IgD-negative memory B cell (primary cell): Measurements from ENCODE around the gene PARD3. TPM values are rescaled to one million over a fixed set of nuclear protein-coding genes. Genes with fewer than 3 reads are reported as not detected.

Experiments used
- H3K27ac Mint-ChIP-seq, 3 donors: one replicate each; pipeline ENCODE4 v1.8.0; 2020 to 2022; ENCODE audit warnings: mild to moderate bottlenecking in 3 of 3, mixed read lengths in 3 of 3, moderate library complexity in 1 of 3
- H3K27me3 Mint-ChIP-seq: one replicate; pipeline ENCODE4 v1.8.0; 2021; ENCODE audit warnings: mixed read lengths
- H3K36me3 Mint-ChIP-seq: one replicate; pipeline ENCODE4 v1.8.0; 2020; ENCODE audit warnings: mild to moderate bottlenecking, mixed read lengths
- H3K4me1 Mint-ChIP-seq, 3 donors: one replicate each; pipeline ENCODE4 v1.8.0; 2020 to 2022; ENCODE audit warnings: mixed read lengths in 3 of 3, mild to moderate bottlenecking in 1 of 3
- H3K4me3 Mint-ChIP-seq, 4 donors: one replicate each; pipeline ENCODE4 v1.8.0; 2020 to 2022; ENCODE audit warnings: mild to moderate bottlenecking in 4 of 4, mixed read lengths in 4 of 4, moderate library complexity in 3 of 4
- H3K9me3 Mint-ChIP-seq, 3 donors: one replicate each; pipeline ENCODE4 v1.8.0; 2020 to 2021; ENCODE audit warnings: mixed read lengths in 3 of 3, mild to moderate bottlenecking in 1 of 3
- polyA plus RNA-seq: library from polyadenylated mRNA; unstranded; fragments of 300-500 nt; fragmentation: Illumina TruSeq; gene quantifications from one replicate; pipeline ENCODE4 v1.2.3, GENCODE V29; 2021

The PARD3 gene
- polyA plus RNA-seq, 1 donor from 2014 or later: not detected

DNA sequence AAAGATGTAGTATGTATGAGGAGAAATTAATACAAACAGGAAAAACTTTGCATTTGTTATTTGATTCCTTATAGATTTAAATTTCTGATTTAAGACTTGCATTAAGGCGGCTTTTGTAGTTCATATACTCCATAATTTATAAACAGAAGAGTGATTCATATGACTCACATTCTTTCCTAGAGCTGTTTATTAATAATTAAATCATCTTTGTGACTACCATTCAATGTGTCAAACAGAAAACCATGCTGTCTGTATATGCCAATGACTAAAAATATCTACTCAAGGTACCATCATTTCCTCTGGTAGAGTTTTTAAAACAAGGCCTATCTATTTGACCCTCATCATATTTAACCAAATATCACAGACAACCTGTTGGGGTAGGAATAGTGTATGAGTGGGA lies 501.7 kb downstream of the PARD3 start:
- H3K9me3 Mint-ChIP-seq: peaks cover 0 to 3% (median 2%) of the 10 kb centered on the region in 3 donors
- H3K27ac Mint-ChIP-seq: no peak overlapping the region
- H3K4me1 Mint-ChIP-seq: no peaks in the 10 kb centered on the region
- no peak overlapping the region for H3K4me3 Mint-ChIP-seq
- no peaks in the 10 kb centered on the region for H3K36me3 Mint-ChIP-seq
- no peaks in the 10 kb centered on the region for H3K27me3 Mint-ChIP-seq

DNA sequence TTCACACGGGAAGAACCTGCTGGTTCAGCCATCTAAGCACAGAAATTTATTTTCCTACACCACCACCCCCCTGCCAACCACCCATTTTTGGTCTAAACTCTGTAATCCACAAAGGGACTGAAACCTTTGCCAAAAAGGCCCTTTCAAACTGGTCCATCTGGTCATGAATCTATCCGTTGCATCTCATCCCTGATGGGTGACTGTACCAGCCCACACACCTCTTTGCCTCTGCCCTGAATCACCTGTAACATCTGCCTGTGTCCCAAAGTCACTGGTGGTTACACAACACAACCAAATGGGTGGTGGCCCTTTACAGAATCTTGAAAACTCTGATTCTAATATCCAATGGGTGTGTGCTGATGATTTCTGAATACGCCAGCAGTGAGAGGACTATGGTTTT lies 503.4 kb downstream of the PARD3 start:
- Mint-ChIP-seq H3K4me1 (no peaks in the 10 kb centered on the region), H3K27ac (no peak overlapping the region), H3K27me3 (no peaks in the 10 kb centered on the region), H3K36me3 (no peaks in the 10 kb centered on the region), H3K9me3 (peaks cover 0 to 4% (median 3%) of the 10 kb centered on the region in 3 donors), H3K4me3 (no peak overlapping the region)

DNA sequence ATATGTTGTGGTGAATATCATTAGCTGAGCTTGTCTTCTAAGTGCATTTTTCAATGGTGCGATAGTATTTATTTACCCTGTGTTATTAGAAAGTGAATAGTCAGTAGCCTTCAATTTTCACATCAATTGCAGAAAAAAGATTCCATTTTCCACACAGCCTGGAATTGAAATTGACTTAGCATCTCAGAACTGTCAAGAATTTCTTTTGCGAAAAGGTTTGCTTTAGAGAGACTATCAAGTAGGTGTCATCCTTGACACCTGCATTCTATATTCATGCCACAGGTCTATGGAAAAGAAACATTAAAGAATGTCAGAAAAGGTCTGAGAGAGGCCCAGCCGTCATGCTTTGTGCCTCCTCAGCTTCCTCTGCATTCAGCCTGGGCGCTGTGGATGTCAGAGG lies 504.9 kb downstream of the PARD3 start:
- H3K9me3 Mint-ChIP-seq: peaks cover 0 to 4% (median 3%) of the 10 kb centered on the region in 3 donors
- no peak overlapping the region for H3K4me3 Mint-ChIP-seq
- H3K36me3 Mint-ChIP-seq: no peaks in the 10 kb centered on the region
- no peaks in the 10 kb centered on the region for H3K27me3 Mint-ChIP-seq
- H3K4me1 Mint-ChIP-seq: no peaks in the 10 kb centered on the region
- no peak overlapping the region for H3K27ac Mint-ChIP-seq

DNA sequence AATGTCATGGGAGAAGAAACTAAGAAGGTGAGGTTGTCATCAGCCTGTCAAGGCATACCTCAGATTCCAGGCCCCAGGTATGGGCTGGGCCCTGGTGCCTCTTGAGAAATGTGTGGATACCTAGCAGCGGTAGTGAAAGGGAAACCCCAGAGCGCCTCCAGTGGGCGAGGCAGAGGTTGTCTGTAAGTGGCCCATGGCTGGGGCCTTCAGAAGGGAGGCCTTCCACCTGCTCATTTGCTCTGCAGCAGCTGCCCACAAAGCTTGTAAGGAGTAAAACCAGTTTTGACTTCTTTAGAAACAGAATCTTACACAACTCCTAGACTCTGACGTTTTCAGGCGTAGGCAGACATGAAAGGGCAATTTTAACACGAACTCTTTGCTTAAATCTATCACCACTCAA lies 509.9 kb downstream of the PARD3 start:
- Mint-ChIP-seq H3K4me1 (peaks cover 0 to 3% (median 0%) of the 10 kb centered on the region in 3 donors), H3K27me3 (no peaks in the 10 kb centered on the region), H3K9me3 (peaks cover 0 to 5% (median 4%) of the 10 kb centered on the region in 3 donors), H3K27ac (no peak overlapping the region), H3K4me3 (no peak overlapping the region), H3K36me3 (no peaks in the 10 kb centered on the region)

DNA sequence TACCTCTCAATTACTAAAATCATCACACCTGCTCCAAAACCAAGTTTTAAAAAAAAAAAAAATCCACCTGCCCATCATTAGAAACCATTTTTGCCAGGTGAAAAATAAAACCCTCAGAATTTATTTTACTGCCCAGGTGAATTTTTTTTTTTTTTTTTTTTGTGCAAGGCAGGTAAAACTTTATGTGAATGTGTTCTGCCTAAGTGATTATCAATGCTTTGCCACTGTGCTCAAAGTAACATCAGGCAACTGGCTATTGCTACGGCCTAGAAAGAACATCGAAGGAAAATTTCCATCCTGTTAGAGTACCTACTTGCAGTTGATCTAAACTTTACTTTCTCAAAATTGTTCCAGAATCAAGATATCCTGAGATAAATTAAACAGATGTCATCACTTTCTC lies 512.1 kb downstream of the PARD3 start:
- peaks cover 0 to 6% (median 2%) of the 10 kb centered on the region in 3 donors for H3K9me3 Mint-ChIP-seq
- no peaks in the 10 kb centered on the region for H3K36me3 Mint-ChIP-seq

DNA sequence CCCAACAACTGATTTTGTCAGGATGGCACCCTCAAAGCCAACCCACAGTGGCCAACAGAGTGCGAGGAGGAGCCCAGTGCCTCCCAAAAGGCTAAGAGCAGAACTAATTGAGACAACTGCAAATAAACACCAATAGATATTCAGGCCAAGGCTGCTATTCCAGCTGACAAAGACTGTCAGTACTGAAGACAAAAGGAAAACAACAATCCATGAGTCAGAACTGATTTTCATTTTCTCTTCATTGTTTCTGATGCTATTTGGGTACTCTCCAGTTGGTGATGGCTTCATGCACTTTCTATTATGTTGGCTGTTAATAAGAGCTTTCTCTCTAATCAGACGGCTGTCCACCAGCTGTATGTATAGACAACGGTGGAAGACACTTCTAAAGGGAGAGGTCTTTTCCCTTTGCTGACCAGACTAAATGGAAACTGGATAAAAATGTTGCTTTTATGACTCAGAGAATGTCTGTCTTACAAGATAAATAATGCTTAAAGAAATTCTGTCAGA lies 515.9 kb downstream of the PARD3 start:
- no peaks in the 10 kb centered on the region for H3K36me3 Mint-ChIP-seq
- no peak overlapping the region for H3K27ac Mint-ChIP-seq
- peaks cover 3 to 5% (median 3%) of the 10 kb centered on the region in 3 donors for H3K9me3 Mint-ChIP-seq
- no peak overlapping the region for H3K4me3 Mint-ChIP-seq
- H3K4me1 Mint-ChIP-seq: peaks cover 0 to 3% (median 0%) of the 10 kb centered on the region in 3 donors
- no peaks in the 10 kb centered on the region for H3K27me3 Mint-ChIP-seq

More for the DNA sequence above, 512.1 kb downstream of the PARD3 start:
- H3K4me1 Mint-ChIP-seq: peaks cover 0 to 3% (median 0%) of the 10 kb centered on the region in 3 donors
- no peak overlapping the region for H3K27ac Mint-ChIP-seq
- no peak overlapping the region for H3K4me3 Mint-ChIP-seq
- H3K27me3 Mint-ChIP-seq: no peaks in the 10 kb centered on the region

DNA sequence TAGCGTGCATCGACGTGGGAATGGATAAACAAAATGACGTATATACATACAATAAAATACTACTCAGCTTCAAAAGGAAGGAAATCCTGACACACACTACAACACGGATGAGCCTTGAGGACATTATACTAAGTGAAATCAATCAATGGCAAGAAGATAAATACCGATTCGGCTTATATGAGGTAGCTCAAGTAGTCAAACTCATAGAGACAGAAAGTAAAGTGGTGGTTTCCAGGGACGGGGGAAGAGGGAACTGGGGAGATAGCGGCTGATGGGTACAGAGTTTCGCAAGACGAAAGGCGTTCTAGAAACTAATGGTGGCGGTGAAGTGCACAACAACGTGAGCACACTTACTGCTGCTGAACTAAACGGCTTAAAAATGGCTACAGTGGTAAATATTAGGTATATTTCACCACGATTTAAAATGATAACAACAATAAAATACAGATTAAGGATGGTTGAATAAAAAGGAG lies 516.7 kb downstream of the PARD3 start:
- H3K27me3 Mint-ChIP-seq: no peaks in the 10 kb centered on the region
- no peaks in the 10 kb centered on the region for H3K36me3 Mint-ChIP-seq
- H3K9me3 Mint-ChIP-seq: peaks cover 3 to 7% (median 3%) of the 10 kb centered on the region in 3 donors
- no peak overlapping the region for H3K4me3 Mint-ChIP-seq
- H3K4me1 Mint-ChIP-seq: peaks cover 0 to 3% (median 0%) of the 10 kb centered on the region in 3 donors
- H3K27ac Mint-ChIP-seq: no peak overlapping the region

DNA sequence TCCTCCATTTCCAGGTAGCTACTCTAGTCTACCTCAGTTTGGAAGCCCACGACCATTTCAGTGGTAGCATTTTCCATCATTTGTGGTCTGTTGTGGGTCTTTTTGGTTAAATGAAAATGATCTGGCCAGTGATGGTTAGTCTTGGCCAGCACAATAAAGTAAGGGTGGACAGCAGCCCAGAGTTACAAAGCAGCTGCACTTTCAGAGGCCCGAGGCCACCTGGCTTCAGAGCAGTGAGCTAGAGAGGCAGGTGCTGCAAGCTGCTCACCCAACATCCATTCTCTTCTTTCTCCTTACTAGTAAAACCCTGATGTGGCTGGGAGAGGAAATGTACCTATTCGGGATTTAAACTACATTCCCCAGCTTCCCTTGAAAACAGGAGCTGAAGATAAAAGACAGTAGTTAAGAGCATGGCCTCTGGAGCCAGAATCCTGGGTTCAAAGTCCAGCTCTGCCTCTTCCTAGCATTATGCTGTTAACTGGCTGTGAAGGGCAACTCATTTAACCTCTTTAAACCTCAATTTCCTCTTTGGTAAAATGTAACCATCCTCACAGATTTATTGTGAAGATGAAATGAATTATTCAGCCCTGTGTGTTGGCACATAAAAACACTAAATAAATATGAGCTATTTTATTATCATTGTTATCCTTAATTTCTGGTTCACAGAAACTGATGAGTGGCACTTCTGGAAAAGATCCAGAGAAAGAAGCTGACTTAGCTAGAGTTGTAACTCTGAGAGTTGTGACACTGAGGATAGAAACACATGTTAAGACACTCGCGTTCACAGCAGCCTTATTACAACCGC lies 517.4 kb downstream of the PARD3 start:
- Mint-ChIP-seq H3K4me3 (no peak overlapping the region), H3K9me3 (peaks cover 3 to 7% (median 3%) of the 10 kb centered on the region in 3 donors), H3K27ac (no peak overlapping the region), H3K36me3 (no peaks in the 10 kb centered on the region), H3K27me3 (no peaks in the 10 kb centered on the region), H3K4me1 (peaks cover 0 to 3% (median 0%) of the 10 kb centered on the region in 3 donors)

DNA sequence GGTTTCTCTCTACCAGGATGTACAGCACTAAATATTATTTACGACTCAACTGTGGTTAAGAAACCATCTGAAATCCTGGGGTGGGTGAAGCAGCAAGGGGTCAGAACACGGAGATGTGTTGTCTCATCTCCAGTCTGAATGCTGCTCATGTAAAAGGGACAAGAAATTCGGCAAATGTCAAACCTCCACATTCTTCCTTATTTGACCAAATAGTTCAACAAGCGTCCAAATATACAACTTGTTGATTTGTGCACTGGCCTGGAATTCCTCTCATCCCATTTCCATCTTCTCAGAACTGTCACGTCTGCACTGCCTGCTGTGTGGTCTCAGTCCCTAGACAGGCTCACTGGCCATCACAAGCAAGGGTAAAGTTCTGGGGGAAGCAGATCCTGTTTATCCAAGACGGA lies 520.0 kb downstream of the PARD3 start:
- peaks cover 3 to 7% (median 3%) of the 10 kb centered on the region in 3 donors for H3K9me3 Mint-ChIP-seq
- no peaks in the 10 kb centered on the region for H3K4me1 Mint-ChIP-seq
- no peak overlapping the region for H3K27ac Mint-ChIP-seq
- no peaks in the 10 kb centered on the region for H3K36me3 Mint-ChIP-seq
- H3K27me3 Mint-ChIP-seq: no peaks in the 10 kb centered on the region
- no peak overlapping the region for H3K4me3 Mint-ChIP-seq

DNA sequence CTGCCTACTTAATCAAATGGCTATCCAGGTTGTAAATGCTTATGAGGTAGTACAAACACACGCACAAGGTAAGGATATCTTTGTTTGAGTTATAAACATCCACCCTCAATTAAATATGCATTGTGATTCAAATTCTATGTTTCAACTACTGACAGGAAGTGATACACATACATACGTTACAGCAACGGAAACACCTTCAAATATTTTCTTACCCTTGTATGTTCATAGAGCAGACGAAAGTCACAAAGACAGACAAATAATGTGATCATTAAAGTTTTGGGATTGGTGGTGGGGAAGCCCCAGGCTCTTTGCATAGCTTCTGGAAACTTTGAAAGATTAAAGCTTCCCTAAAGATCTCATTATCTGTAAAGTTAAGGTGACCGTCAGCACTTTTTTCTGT lies 521.0 kb downstream of the PARD3 start:
- Mint-ChIP-seq H3K4me1 (no peaks in the 10 kb centered on the region), H3K27me3 (no peaks in the 10 kb centered on the region), H3K27ac (no peak overlapping the region), H3K4me3 (no peak overlapping the region), H3K9me3 (peaks cover 3 to 7% (median 3%) of the 10 kb centered on the region in 3 donors), H3K36me3 (no peaks in the 10 kb centered on the region)

DNA sequence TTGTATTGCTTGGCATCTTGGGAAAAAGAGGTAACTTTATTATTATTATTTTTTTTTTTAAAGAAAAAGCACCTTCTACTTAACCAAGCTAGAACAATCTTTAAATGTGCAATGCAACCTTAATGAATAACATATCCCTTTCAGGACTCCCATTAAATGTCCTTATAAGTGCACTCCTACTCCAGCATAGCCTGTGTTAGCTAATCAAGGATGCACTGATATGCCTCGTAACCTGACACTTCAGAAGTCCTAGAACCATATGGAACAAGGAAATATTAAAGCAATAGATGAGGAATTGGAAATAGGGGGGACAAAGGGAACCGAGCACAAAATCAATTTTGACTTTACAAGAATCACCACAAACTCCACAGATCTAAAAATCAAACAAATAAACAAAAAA lies 522.4 kb downstream of the PARD3 start:
- H3K9me3 Mint-ChIP-seq: peaks cover 0 to 7% (median 3%) of the 10 kb centered on the region in 3 donors
- no peak overlapping the region for H3K4me3 Mint-ChIP-seq
- H3K27me3 Mint-ChIP-seq: no peaks in the 10 kb centered on the region
- no peaks in the 10 kb centered on the region for H3K36me3 Mint-ChIP-seq
- no peaks in the 10 kb centered on the region for H3K4me1 Mint-ChIP-seq
- no peak overlapping the region for H3K27ac Mint-ChIP-seq

DNA sequence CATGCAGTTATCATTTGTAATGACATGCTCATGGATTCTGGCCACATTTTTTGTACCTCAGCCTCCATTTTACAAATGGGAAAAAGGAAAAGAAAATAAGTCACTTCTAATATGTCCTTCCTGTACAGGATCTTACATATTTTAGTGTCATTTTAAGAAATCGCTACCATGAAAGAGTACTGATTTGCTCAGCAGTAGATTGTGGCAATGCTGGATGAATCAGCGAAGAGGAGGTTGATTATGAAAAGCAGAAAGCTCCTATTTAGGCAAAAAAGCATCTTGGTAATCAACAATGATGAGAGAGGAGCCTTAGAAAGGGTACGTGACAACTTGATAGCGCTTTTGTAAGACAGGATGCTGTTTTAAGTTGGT lies 522.9 kb downstream of the PARD3 start:
- no peaks in the 10 kb centered on the region for H3K27me3 Mint-ChIP-seq
- no peak overlapping the region for H3K4me3 Mint-ChIP-seq
- H3K9me3 Mint-ChIP-seq: peaks cover 0 to 7% (median 3%) of the 10 kb centered on the region in 3 donors
- no peaks in the 10 kb centered on the region for H3K36me3 Mint-ChIP-seq
- H3K4me1 Mint-ChIP-seq: no peaks in the 10 kb centered on the region
- H3K27ac Mint-ChIP-seq: no peak overlapping the region

DNA sequence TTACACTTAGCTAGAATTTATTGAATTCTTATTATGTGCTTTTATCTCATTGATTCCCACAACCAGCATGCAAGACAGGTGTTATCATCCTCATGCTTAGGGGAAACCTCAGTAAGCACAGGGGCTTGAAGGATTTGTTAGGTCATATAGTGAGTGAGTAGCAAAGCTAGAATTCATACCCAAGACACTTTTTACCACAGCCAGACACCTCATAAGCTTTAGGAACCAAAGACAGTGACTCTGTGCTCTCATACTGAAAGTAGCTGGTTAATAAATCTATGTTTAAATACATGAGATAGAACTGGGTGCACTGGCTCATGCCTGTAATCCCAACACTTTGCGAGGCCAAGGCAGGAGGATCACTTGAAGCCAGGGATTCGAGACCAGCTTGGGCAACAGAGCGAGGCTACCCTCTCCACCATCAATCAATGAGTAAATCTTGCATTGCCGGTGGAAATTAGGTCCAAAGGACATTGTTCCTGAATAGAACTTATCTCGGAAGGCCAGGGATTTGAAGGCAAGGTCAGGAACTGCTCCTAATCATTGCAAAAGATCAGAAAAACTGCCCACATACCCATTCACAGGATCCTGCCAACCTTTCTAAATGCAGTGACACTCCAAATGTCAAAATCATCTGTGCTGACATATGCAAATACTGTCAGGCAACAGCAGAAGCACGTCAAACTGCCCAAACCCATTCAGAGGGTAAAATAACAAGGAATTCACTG lies 523.5 kb downstream of the PARD3 start:
- peaks cover 0 to 7% (median 6%) of the 10 kb centered on the region in 3 donors for H3K9me3 Mint-ChIP-seq
- H3K27me3 Mint-ChIP-seq: no peaks in the 10 kb centered on the region
- no peaks in the 10 kb centered on the region for H3K36me3 Mint-ChIP-seq
- no peaks in the 10 kb centered on the region for H3K4me1 Mint-ChIP-seq
- H3K4me3 Mint-ChIP-seq: no peak overlapping the region
- no peak overlapping the region for H3K27ac Mint-ChIP-seq

DNA sequence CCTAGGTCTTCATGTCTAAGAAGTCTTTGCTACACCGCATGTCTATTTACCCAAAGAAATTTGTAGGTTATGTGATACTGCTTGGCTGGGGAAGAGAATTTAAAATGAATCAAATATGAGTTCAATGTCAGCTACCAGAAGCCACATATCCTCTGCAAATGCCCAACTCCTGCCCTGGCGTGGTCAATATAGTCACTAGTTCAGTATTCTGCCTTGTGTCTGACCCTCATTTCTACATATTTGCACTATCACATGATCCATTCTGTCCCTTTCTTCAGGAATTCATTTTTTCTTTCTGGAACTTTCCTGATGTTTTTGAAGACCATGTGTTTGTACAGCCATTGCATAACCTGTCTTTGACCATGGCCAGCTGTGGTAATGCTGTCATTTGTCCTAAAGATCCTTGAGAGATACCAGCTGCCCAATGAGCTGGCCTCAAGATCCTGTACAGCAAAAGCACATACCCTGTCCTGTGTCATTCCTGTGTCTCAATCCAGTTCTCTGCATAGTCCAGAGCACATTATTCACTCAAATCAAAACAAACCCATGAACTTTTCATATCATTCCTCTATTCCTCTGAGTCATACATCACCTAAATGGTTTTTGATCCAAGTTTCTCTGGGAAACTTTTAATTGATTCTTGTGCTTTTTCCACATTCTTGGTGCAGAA lies 524.5 kb downstream of the PARD3 start:
- H3K9me3 Mint-ChIP-seq: peaks cover 0 to 7% (median 6%) of the 10 kb centered on the region in 3 donors
- H3K36me3 Mint-ChIP-seq: no peaks in the 10 kb centered on the region
- H3K4me3 Mint-ChIP-seq: no peak overlapping the region
- no peak overlapping the region for H3K27ac Mint-ChIP-seq
- H3K27me3 Mint-ChIP-seq: no peaks in the 10 kb centered on the region
- H3K4me1 Mint-ChIP-seq: no peaks in the 10 kb centered on the region

DNA sequence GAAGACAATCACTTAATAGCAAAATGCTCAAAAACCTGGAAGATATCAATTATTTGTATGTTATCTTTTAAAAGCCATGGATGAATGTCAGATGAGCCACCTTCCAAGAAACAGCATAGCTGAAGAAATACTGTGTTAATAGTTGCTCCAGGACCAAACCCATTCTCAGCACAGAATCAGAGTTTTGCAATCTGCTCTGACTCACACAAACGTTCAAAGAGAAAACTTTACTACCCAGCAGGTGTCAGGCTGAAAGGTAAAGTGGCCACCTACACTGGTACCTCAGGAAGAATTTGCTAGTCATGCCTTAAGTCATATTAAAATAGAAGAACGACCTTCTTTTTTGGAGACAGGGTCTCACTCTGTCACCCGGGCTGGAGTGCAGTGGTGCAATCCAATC lies 526.5 kb downstream of the PARD3 start:
- Mint-ChIP-seq H3K36me3 (no peaks in the 10 kb centered on the region), H3K9me3 (peaks cover 0 to 3% (median 0%) of the 10 kb centered on the region in 3 donors), H3K27ac (no peak overlapping the region), H3K4me3 (no peak overlapping the region), H3K4me1 (no peaks in the 10 kb centered on the region), H3K27me3 (no peaks in the 10 kb centered on the region)
